DND-41 (cell line): ENCODE data around the gene KLRK1.
A peak's percentile ranks its signal among the peaks of the same experiment; 100 is the strongest.
"Not testable (repeated sequence)": the region's sequence is repeated elsewhere in the genome, so short reads cannot be mapped to it uniquely, and the experiment has no call there.

Experiments
- ATAC-seq: fragments of 200-7000 bp; cut with Tn5 transposase; 3 replicates; pipeline ENCODE4 v1.9.1; 2021; ENCODE audit warnings: low read depth; ENCODE audit not compliant: insufficient read depth
- DNase-seq: peaks from one replicate; pipeline ENCODE4 v3.0.0-alpha.2; 2020
- H2AFZ ChIP-seq: 2 replicates; pipeline ENCODE4 v1.6.0; 2012; ENCODE audit warnings: low read depth, low read length
- H3K27ac ChIP-seq: 2 replicates; pipeline ENCODE4 v1.5.1; 2012; ENCODE audit warnings: low read length, inconsistent platforms
- H3K27me3 ChIP-seq: fragments of 200-600 bp; sonication (generic); 2 replicates; pipeline ENCODE4 v1.6.0; 2012; ENCODE audit warnings: low read length, mild to moderate bottlenecking, inconsistent platforms; ENCODE audit not compliant: insufficient read depth, poor library complexity
- H3K36me3 ChIP-seq: 2 replicates; pipeline ENCODE4 v1.5.1; 2012; ENCODE audit warnings: low read length, inconsistent platforms; ENCODE audit not compliant: insufficient read depth
- H3K4me1 ChIP-seq: 2 replicates; pipeline ENCODE4 v1.5.1; 2012; ENCODE audit warnings: mild to moderate bottlenecking, low read length; ENCODE audit not compliant: insufficient read depth
- H3K4me2 ChIP-seq: 2 replicates; pipeline ENCODE4 v1.6.0; 2012; ENCODE audit warnings: mild to moderate bottlenecking, moderate library complexity, low read length, inconsistent platforms; ENCODE audit not compliant: insufficient read depth
- H3K4me3 ChIP-seq, 2 experiments: fragments of 200-600 bp in 1 of 2; shearing (Covaris generic) in 1 of 2; 2 replicates each; pipeline ENCODE4 v1.5.1; 2012 to 2016; ENCODE audit warnings: inconsistent platforms in 2 of 2, low read length in 2 of 2, mild to moderate bottlenecking in 2 of 2, low read depth in 1 of 2, moderate library complexity in 1 of 2
- H3K79me2 ChIP-seq: 2 replicates; pipeline ENCODE4 v1.6.0; 2012; ENCODE audit warnings: low read length, inconsistent platforms; ENCODE audit not compliant: insufficient read depth
- H3K9ac ChIP-seq: 2 replicates; pipeline ENCODE4 v1.6.0; 2012; ENCODE audit warnings: low read depth, mild to moderate bottlenecking, inconsistent platforms, low read length, moderate library complexity
- H3K9me3 ChIP-seq: 2 replicates; pipeline ENCODE4 v1.5.1; 2012; ENCODE audit warnings: low read length, moderate library complexity, mild to moderate bottlenecking, inconsistent platforms; ENCODE audit not compliant: insufficient read depth, severe bottlenecking
- H4K20me1 ChIP-seq: 2 replicates; pipeline ENCODE4 v1.6.0; 2012; ENCODE audit warnings: low read length; ENCODE audit not compliant: insufficient read depth
- EZH2 ChIP-seq: IDR thresholded peaks from 3 replicates; pipeline ENCODE4 v1.6.1; 2012; ENCODE audit warnings: borderline replicate concordance, low read depth, mild to moderate bottlenecking, moderate library complexity, low read length, inconsistent platforms; ENCODE audit not compliant: severe bottlenecking
- TF ChIP-seq, protein P1 (sequence below): IDR thresholded peaks from 2 replicates; pipeline ENCODE4 v1.5.1; 2012; ENCODE audit warnings: borderline replicate concordance, low read length, moderate library complexity, mild to moderate bottlenecking; ENCODE audit not compliant: poor library complexity, severe bottlenecking; ENCODE audit errors: extremely low read depth

KLRK1 gene

DNA sequence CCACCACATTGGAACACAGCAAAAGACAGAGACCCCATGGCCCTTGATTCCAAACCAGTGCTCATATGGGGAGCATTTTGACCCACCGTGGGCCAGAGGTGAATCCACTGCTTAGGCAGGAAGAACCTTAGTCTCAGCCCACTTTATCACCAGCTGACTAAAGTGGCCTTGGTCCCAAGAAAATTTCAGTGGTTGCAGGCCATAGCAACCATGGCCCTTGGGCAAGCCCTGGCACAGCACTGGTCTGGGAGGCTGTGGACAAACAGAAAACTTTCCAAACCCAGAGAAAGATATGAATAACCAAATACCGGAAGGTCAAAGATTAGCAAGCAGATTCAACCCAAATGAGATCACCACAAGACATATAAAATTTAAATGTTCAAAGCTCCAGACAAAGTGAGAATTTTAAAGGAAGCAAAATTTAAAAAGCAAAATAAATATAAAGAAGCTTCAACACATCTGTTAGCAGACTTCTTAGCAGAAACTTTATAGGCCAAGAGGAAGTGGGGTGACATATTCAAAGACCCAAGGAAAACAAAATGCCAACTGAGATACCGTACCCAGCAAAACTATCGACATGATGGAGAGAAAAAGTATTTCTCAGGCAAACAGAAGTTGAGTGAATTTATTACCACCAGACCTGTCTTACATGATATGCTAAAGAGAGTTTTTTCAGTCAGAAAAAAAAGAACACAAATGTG is 7.8 kb downstream of the KLRK1 start:
- TF ChIP-seq, protein P1, sequence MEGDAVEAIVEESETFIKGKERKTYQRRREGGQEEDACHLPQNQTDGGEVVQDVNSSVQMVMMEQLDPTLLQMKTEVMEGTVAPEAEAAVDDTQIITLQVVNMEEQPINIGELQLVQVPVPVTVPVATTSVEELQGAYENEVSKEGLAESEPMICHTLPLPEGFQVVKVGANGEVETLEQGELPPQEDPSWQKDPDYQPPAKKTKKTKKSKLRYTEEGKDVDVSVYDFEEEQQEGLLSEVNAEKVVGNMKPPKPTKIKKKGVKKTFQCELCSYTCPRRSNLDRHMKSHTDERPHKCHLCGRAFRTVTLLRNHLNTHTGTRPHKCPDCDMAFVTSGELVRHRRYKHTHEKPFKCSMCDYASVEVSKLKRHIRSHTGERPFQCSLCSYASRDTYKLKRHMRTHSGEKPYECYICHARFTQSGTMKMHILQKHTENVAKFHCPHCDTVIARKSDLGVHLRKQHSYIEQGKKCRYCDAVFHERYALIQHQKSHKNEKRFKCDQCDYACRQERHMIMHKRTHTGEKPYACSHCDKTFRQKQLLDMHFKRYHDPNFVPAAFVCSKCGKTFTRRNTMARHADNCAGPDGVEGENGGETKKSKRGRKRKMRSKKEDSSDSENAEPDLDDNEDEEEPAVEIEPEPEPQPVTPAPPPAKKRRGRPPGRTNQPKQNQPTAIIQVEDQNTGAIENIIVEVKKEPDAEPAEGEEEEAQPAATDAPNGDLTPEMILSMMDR: no peak
- no peaks in the 10 kb centered on the region for H3K36me3 ChIP-seq
- no peaks in the 10 kb centered on the region for H3K9me3 ChIP-seq
- no peak overlapping the region for H3K4me3 ChIP-seq
- no peak for ATAC-seq
- H3K4me1 ChIP-seq: no peaks in the 10 kb centered on the region
- H3K27ac ChIP-seq: no peak overlapping the region
- no peaks in the 10 kb centered on the region for H4K20me1 ChIP-seq
- H3K9ac ChIP-seq: no peak overlapping the region
- no peak overlapping the region for H3K4me2 ChIP-seq
- H3K79me2 ChIP-seq: no peaks in the 10 kb centered on the region
- H2AFZ ChIP-seq: no peak overlapping the region
- DNase-seq: no peak
- no peaks in the 10 kb centered on the region for H3K27me3 ChIP-seq

DNA sequence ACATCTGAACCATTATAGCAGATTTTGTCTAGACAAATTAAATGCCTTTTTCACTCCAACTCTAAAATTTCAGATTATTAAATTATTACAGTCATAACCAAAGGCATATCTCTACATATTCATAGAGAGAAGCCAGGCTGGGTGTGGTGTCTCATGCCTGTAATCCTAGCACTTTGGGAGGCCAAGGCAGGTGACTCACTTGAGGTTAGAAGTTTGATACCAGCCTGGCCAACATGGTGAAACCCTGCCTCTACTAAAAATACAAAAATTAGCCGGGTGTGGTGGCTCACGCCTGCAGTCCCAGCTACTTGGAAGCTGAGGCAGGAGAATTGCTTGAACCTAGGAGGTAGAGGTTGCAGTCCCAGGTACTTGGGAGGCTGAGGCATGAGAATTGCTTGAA is 11.1 kb downstream of the KLRK1 start:
- H4K20me1 ChIP-seq, H3K27ac ChIP-seq, H3K36me3 ChIP-seq, H3K79me2 ChIP-seq, H3K4me3 ChIP-seq, DNase-seq, ATAC-seq, H3K9ac ChIP-seq, H3K4me1 ChIP-seq, H2AFZ ChIP-seq, H3K9me3 ChIP-seq, H3K4me2 ChIP-seq, H3K27me3 ChIP-seq: not testable (repeated sequence)

DNA sequence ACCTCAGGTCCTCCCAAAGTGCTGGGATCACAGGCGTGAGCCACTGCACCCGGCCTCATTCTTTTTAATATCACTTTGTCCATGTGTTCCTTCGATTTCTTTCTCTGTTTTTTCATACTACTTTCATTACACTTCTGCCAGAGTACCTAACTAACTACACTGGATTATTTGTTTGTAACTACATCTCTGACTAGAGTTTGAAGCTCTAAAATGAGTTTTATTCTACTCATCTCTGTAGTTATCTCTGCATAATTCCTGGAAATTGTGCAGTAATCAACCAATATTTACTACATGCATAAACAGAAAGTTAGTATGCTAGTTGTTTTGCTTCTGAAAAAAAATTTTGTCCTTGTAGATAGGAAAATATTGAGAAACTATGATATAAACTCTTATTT is 15.2 kb downstream of the KLRK1 start:
- H3K4me2 ChIP-seq: no peak overlapping the region
- H3K27ac ChIP-seq: no peak overlapping the region

DNA sequence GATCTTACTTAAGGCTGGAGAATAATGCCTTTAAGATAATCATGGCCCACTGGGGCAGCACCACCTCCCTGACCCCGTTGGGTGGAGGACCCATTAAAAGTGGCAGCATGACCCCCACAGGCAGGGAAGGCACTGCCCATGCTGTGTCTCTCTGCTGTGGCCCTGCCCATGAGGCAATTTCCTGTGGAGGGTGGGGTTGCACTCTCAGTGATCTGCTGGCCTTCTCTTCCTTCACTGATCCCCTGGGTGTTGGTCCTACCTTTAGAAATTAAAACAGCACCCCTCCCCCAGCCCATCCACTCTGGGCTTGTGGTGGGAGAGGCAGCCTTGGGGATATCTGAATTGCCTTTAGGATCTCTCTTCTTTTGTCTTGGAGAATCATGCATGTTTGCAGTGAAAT is 17.3 kb downstream of the KLRK1 start:
- H3K4me2 ChIP-seq: no peak overlapping the region
- ATAC-seq: peak; percentile 33; the same call in 1 of the 3 replicates
- DNase-seq: no peak
- no peak overlapping the region for H3K9ac ChIP-seq
- H4K20me1 ChIP-seq: no peaks in the 10 kb centered on the region
- H3K36me3 ChIP-seq: no peaks in the 10 kb centered on the region
- H3K79me2 ChIP-seq: no peaks in the 10 kb centered on the region
- H3K4me1 ChIP-seq: no peaks in the 10 kb centered on the region
- H3K27me3 ChIP-seq: no peaks in the 10 kb centered on the region
- no peak for TF ChIP-seq EZH2
- TF ChIP-seq, protein P1: no peak
- H3K4me3 ChIP-seq: no peak overlapping the region
- H3K9me3 ChIP-seq: no peaks in the 10 kb centered on the region
- H2AFZ ChIP-seq: no peak overlapping the region
- no peak overlapping the region for H3K27ac ChIP-seq

More for the DNA sequence above, 15.2 kb downstream of the KLRK1 start:
- no peaks in the 10 kb centered on the region for H3K36me3 ChIP-seq
- no peaks in the 10 kb centered on the region for H3K27me3 ChIP-seq
- TF ChIP-seq, protein P1: no peak
- no peak for TF ChIP-seq EZH2
- no peaks in the 10 kb centered on the region for H3K4me1 ChIP-seq
- ATAC-seq (no peak), DNase-seq (no peak)
- no peak overlapping the region for H2AFZ ChIP-seq
- no peaks in the 10 kb centered on the region for H3K79me2 ChIP-seq
- no peak overlapping the region for H3K4me3 ChIP-seq
- no peak overlapping the region for H3K9ac ChIP-seq
- no peaks in the 10 kb centered on the region for H4K20me1 ChIP-seq
- H3K9me3 ChIP-seq: no peaks in the 10 kb centered on the region

DNA sequence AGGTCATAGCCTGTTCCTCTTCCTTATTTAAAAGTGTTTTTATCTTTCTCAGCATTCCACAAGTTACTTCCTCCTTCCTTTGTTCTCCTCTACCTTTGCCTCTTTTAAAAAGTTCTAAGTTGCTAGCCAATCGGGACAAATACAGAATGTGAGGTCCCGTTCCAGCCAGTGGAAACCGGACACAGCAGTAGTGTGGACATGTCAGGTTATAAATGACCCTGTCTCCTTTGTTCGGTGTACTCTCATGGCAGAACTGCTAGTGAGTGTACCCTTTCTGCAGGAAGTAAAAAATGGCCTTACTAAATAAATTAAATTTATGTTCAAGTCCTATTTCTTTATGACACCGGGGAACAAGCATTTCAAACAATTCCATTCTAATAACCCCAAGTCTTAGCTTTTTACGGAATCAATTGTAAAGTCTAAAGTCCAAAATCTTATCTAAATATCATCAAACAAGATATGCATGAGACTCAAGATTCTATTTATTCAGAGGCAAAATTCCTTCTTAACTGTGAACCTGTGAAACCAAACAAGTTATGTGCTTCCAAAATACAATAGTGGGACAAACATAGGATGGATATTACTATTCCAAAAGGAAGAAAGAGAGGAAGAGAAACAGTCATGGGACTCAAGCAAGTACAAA is 17.8 kb downstream of the KLRK1 start:
- H4K20me1 ChIP-seq, DNase-seq, H3K4me1 ChIP-seq, H3K36me3 ChIP-seq, H3K4me2 ChIP-seq, H3K4me3 ChIP-seq, H2AFZ ChIP-seq, H3K79me2 ChIP-seq, ATAC-seq, H3K9me3 ChIP-seq, H3K27me3 ChIP-seq, H3K9ac ChIP-seq, H3K27ac ChIP-seq: not testable (repeated sequence)
